ENCODE results near the gene AKAP13.

DNA sequence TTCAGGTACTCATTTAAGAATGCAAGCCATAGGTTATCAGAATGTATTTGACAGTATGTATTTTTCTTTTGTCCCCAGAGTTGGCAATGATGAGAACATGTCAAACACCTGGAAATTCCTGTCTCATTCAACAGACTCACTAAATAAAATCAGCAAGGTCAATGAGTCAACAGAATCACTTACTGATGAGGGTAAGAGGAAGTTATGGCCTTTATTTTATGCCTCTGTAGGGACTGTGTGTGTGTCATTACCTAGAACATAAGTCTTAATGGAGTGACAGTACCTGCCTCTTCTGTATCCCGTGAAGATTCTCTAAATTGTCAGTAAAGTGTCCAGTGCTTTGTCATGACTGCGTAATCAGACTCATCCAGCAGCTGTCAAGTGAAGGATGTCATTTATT, 336.8 kb downstream of the AKAP13 start:
- no peak for TF ChIP-seq CTCF (IDR thresholded peaks at IDR 0.05; ENCODE audit: low read depth, low read length)
- no peak for TF ChIP-seq EZH2phosphoT487 (IDR thresholded peaks at IDR 0.05; ENCODE audit: low read depth)

All from OCI-LY3 (cell line).